HEK293T (cell line): Measurements from ENCODE around the gene ALX3.
"Not testable (repeated sequence)": the region's sequence is repeated elsewhere in the genome, so short reads cannot be mapped to it uniquely, and the experiment has no call there.

Source experiments
- BHLHE40 ChIP-seq: fragments of 450-650 bp; IDR thresholded peaks from 2 replicates; pipeline ENCODE4 v1.6.1; 2016; ENCODE audit warnings: mild to moderate bottlenecking, moderate library complexity, borderline replicate concordance
- LEF1 ChIP-seq: fragments of 450-650 bp; IDR thresholded peaks from 2 replicates; pipeline ENCODE4 v1.6.1; 2017; ENCODE audit warnings: mild to moderate bottlenecking, borderline replicate concordance
- SP1 ChIP-seq: fragments of 450-650 bp; IDR thresholded peaks from 2 replicates; pipeline ENCODE4 v1.6.1; 2017
- TARDBP ChIP-seq: fragments of 450-650 bp; IDR thresholded peaks from 2 replicates; pipeline ENCODE4 v1.6.1; 2016

- TF ChIP-seq TARDBP, SP1, LEF1, BHLHE40: not testable (repeated sequence)
These were observed 9.5 kb upstream of the ALX3 start for GRCh38 chr1:110079995-110080394.
